HG03066 (cell line): ENCODE data around the gene DNM1.
"Not testable (repeated sequence)": the region's sequence is repeated elsewhere in the genome, so short reads cannot be mapped to it uniquely, and the experiment has no call there.

Experiments used
- ATAC-seq: cut with Tn5 transposase; IDR thresholded peaks from one replicate; pipeline ENCODE4 v1.9.1; 2021; ENCODE audit warnings: low read depth; ENCODE audit not compliant: unreplicated experiment

Gene DNM1

GRCh38 chr9:128175726-128176125 is 27.5 kb upstream of the DNM1 start:
- no peak for ATAC-seq

GRCh38 chr9:128178806-128179431 is 24.3 kb upstream of the DNM1 start:
- no peak for ATAC-seq

- ATAC-seq, result no peak
Measured at GRCh38 chr9:128180001-128180400, 23.2 kb upstream of the DNM1 start.

GRCh38 chr9:128180447-128180846 is 22.7 kb upstream of the DNM1 start:
- no peak for ATAC-seq

GRCh38 chr9:128181480-128181879 is 21.7 kb upstream of the DNM1 start:
- not testable (repeated sequence) for ATAC-seq

- no peak for ATAC-seq
Measured at GRCh38 chr9:128182893-128183588, 20.1 kb upstream of the DNM1 start.

- no peak for ATAC-seq
Measured at GRCh38 chr9:128185979-128186965, 16.9 kb upstream of the DNM1 start.

- ATAC-seq, result no peak
Measured at GRCh38 chr9:128187361-128187760, 15.8 kb upstream of the DNM1 start.

GRCh38 chr9:128188209-128188608 is 15.0 kb upstream of the DNM1 start:
- ATAC-seq, result no peak

- no peak for ATAC-seq
Measured at GRCh38 chr9:128190013-128190412, 13.2 kb upstream of the DNM1 start.

- peak; percentile 17 for ATAC-seq
Measured at GRCh38 chr9:128190516-128191405, 12.4 kb upstream of the DNM1 start.

- ATAC-seq, result peak; percentile 82
Measured at GRCh38 chr9:128191406-128192046, 11.7 kb upstream of the DNM1 start, which contains the start of gene CIZ1. CIZ1 (minus strand) TSS chr9:128191572; CDS start chr9:128190857, 715 bp downstream.

GRCh38 chr9:128192601-128193371 is 10.4 kb upstream of the DNM1 start:
- ATAC-seq, result no peak

- no peak for ATAC-seq
Measured at GRCh38 chr9:128193469-128194096, 9.6 kb upstream of the DNM1 start.

GRCh38 chr9:128201441-128202369 is 1.5 kb upstream of the DNM1 start:
- ATAC-seq, result no peak

- ATAC-seq, result no peak
Measured at GRCh38 chr9:128202648-128203023, 543 bp upstream of the DNM1 start.
